HG03558 (cell line): ENCODE results near the gene HMG20A.

Source experiments
- ATAC-seq: cut with Tn5 transposase; IDR thresholded peaks from one replicate; pipeline ENCODE4 v1.9.1; 2021; ENCODE audit warnings: moderate number of reproducible peaks; ENCODE audit not compliant: unreplicated experiment; ENCODE audit errors: extremely low read depth

HMG20A gene

GRCh38 chr15:77513226-77513625 is 92.5 kb downstream of the HMG20A start:
- ATAC-seq, result no peak

GRCh38 chr15:77514641-77515402 is 94.1 kb downstream of the HMG20A start:
- ATAC-seq, result no peak

DNA sequence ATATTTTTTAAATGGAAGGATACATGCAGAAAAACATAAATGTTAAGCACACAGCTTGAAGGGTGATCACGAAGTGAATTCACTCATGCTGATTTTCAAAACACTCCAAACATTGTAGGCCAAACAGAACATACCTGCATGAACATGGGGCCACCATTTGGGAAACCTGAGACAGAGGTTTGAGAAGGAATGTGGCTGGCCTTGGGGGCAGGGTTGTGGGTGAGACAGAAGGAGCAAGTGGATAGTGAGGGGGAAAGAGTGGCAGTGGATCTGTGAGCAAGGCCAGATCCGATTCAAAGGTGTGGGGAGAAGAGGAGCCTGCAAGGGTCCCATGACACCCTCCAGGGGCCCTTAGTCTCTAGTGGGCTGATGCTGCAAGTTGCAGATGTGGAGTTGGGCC is 94.9 kb downstream of the HMG20A start:
- no peak for ATAC-seq

- no peak for ATAC-seq
Observed at GRCh38 chr15:77516076-77516475, 95.4 kb downstream of the HMG20A start.

DNA sequence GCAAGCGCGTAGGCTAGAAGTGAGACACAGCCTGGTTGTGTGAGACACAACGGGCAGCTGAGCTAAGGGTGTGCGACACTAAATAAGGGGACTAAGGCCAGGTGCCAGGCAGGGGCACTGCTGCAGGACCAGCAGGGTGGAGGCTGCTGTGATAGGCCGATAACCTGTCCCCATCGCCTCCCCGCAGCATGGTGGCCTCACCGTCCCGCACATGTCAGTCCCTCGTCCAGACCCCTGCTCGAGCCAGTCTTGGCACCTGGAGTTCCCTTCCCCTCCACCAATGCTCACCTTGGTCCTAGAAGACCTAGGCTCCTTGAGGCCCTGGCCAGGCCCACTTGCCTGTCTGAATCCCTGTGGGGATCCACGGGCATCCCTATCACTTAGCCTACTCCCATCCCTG is 96.1 kb downstream of the HMG20A start:
- ATAC-seq, result no peak

DNA sequence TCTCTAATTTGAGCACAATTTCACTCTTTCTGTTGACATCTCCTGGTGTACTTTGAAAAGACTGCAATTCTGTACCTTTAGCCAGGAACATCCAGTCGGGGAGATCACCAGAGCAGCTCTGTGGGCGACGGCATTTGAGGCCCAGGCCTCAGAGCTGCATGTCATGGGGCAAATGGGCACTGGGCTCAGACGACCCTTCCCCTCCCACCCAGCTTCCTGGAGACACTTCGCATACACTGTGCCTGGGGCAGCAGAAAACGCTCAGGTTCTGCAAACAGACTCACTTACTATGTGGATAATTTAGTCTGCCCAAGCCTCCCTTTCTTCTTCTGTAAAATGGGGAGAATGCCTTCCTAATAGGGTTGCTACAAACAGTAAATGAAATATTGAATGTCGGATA is 96.9 kb downstream of the HMG20A start:
- ATAC-seq, result no peak

- ATAC-seq, result no peak
Observed at GRCh38 chr15:77518458-77518857, 97.8 kb downstream of the HMG20A start.

DNA sequence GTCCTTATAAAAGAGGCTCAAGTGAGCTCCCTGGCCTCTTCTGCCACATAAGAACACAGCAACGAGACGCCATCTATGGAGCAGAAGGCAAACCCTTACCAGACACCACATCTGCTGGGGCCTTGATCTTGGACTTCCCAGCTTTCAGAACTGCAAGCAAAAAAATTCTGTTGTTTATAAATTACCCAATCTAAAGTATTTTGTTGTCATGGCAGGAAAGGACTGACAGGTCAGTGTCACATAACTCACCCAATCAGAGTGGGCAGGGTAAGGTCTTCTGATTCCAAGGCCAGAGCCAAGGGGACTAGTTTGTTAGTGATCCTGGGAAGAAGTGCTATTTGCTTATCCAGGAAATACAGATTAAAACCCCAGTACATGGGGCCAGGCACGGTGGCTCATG is 98.9 kb downstream of the HMG20A start:
- no peak for ATAC-seq

- ATAC-seq, result no peak
Observed at GRCh38 chr15:77521206-77521605, 100.5 kb downstream of the HMG20A start.

DNA sequence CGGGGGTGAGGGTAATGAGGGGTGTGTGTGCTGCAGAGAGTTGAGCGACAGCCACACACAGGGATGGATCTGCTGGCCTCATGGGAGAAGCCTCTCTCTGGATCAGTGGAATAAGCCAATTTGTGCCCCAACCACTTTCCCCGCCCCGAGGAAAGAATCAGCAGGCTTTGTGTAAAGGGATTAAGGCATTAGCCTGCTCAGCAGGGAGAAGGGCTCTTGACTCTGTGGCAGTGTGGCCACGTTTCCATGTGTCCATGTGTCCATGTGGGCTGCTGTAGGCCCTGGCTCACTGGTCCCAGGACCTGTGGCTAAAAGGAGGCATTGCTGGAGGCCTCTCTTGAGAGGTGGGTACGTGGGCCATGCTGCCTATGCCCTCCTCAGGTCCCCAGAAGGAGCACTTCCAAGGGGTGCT is 104.7 kb downstream of the HMG20A start:
- ATAC-seq, result no peak

DNA sequence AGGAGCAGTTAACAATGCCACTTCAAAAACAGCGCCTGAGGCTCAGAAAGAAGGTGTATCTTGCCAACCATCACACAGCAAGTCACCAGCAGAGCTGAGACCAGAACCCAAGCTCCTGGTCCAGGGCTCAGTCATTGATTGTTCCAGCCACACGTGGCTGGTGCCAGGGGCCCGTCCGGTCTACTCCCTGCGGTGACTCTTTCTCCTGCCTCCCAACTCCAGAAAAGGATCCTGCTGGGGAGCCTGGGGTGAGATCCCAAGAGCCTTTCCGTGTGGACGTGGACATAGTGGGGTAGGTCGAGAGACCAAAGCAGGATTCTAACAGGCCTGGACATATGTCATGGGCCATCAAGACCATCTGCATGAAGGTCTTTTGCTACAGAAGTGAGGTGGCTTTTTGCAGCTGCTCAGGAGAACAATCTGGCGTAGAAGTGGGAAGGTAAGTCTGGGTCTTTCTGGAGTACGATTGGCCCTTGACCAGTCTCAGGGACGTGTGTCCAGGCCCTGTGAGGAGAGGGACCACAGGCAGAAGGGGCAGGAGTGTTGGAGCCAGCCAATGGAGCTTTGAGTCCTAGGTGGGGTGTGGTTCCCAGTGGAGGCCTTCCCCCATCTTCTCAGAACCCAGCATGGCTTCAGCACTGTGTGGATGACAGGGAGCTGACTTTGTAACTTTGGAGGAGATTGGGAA is 105.4 kb downstream of the HMG20A start:
- ATAC-seq, result no peak

DNA sequence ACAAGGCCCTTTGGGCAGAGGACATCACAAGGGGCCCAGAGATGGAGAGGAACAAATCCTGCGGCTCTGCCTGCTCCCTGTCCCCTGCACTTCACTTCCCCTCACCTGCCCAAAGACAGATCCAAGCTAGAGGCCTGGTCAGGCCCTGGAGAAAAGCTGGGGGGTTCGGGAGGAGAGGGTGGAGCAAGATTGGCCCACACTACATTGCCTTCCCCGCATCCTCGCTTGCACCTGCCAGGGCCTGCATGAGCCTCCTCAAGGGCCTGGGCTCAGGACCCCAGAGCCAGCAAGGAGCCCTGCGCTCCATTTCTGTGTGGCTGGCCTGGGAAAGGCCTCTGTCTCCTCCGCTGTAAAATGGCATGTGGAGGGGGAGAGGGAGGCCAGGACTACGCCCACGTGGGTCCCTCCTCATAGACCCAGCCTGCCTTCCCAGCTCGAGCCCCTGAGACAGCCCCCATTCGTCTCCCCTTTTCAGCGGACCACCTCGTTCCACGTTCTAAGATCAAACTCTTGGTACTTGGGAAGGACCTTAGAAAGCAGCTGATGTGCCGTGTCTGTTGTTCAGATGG is 106.0 kb downstream of the HMG20A start:
- no peak for ATAC-seq

- no peak for ATAC-seq
Observed at GRCh38 chr15:77527164-77527778, 106.6 kb downstream of the HMG20A start.

DNA sequence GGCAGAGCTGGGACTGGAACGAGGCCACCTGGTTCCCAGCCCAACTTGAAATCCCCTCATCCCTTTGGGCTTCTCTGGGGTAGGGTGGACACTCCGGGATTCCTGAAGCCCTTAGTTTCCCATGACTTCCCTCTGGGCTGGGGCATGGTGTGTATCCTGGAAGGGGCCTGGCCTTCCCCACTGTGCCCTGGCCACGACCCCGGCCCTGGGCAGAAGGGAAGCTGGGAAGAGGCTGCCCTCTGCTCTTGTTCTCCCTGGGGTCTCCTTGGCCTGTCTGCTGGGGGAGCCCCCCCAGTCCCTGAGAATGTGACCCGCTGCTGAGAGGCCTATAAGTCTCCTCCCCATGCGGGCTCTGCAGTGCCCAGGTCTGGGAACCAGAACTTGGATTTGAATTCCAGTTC is 107.1 kb downstream of the HMG20A start:
- no peak for ATAC-seq

GRCh38 chr15:77528290-77528967 is 107.7 kb downstream of the HMG20A start:
- no peak for ATAC-seq

DNA sequence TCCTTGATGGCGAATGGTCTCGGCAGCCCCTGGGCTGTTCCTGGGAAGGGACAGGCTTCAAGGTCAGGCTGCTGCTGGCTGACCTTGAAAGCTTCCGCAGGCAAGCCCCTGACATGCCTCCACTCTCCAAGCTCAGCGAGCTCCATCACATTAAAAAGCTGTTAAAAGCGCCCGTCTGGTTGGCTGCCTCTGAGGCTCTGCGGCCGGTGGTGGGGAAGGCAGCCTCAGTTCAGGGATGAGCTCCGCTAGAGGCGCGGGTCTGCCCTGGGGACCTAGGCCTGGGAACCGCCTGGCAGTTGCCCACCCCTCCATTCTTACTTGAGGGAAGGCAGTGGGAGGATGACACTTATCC is 108.3 kb downstream of the HMG20A start:
- no peak for ATAC-seq

GRCh38 chr15:77529394-77530159 is 108.9 kb downstream of the HMG20A start:
- no peak for ATAC-seq

GRCh38 chr15:77530576-77530975 is 109.9 kb downstream of the HMG20A start:
- ATAC-seq, result no peak

DNA sequence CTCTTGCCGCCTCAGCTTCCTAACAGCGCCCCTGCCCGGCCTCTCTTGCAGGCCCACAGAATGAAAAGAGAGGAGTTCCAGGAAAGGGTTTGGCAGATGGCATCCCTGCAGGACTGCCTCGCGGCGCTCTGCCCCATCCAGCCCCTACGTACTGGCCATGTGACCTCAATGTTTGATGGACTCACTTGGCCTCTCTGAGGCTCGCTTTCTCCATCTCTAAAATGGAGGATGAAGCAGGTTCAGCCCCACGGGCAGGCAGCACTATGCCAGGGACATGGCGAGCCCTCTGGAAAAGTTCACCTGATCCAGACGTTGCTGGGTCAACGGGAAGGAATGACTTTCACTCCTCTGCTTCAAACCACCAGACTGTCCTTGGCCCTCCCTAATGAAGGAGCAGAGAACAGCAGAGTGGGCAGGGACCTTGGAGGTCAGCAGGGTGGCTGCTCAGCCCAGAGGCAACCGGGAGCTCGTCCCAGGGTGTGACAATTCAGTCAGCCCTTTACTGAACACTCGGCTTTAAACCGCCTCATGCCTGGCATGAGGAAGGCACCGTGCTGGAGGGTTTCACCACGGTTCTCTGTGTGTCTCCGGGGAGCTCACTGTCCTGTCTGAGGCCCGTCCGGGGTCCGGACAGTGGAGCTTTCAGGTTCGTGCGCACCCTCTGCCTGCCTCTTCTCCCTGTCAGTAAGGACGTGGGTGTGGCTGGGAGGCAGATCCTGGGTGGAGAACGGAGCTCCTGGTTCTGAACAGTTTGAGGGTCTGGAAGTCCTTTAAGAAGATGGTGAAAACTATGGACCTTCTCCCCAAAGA is 110.7 kb downstream of the HMG20A start:
- no peak for ATAC-seq
